NCI-H2227 (cell line): ENCODE results near the gene SPOCK2.

Experiments used
- DNase-seq: peaks from one replicate; lab custom pipeline; 2025; ENCODE audit not compliant: unreplicated experiment; lab: John Stamatoyannopoulos, UW

Gene SPOCK2

GRCh38 chr10:72011976-72012512 lies 76.3 kb downstream of the SPOCK2 start:
- DNase-seq, result no peak

DNA sequence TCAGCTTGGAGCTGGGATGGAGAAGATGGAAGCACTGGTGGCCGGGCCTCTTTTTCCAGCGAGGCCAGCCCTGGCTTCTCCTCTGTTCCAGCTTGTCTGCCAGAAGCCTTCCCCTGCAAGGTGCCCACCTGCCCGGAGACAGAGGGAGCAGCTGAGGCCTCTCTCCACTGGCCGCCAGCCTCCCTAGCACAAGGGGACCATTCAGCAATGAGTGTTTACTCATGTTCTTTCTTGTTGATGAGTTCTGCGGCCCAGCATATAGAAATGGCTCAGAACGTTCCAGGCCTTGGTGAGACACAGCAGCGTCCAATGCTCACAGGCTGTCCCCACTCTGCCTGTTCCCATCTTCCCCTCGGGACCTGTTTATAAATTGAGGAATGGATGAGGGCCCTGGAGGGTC lies 76.9 kb downstream of the SPOCK2 start:
- no peak for DNase-seq

- no peak for DNase-seq
These were observed 77.3 kb downstream of the SPOCK2 start for GRCh38 chr10:72011016-72011415.

- no peak for DNase-seq
These were observed 77.9 kb downstream of the SPOCK2 start for GRCh38 chr10:72010234-72010973.

DNA sequence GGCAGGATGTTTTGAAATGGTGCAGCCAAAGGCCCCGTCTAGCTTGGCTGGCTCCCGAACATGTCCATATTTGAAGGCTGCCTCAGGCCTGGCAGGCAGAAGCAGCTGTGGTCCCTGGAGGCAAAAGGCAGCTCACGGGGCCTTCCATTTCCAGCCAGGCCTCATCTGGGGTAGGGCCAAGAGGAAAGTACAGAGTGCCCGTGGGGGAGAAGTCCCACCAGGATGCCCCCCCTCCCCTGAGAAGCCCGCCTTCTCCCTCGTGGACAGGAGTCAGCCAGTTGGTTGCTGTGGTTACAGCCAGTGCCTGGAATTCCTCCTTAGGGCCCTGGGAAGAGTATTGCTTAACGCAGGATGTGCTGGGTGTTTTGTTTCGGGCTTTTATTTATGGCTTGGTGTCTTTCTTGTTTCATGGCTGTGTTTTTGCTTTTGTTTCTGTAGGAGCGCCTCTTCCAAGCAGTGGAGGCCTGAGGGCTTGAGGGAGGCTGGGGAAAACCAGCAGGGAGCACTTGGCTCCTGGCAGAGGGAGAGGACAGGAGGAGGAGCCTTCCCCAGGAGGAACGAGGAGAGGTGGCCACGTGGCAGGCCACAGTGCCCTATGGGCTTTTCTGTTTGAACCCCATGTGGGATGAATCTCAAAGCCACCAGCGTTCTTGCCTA lies 78.8 kb downstream of the SPOCK2 start:
- no peak for DNase-seq

- DNase-seq, result no peak
These were observed 79.3 kb downstream of the SPOCK2 start for GRCh38 chr10:72009051-72009424.
